HFFc6 (cell line): ENCODE results near the gene UBXN11. TPM values are rescaled to one million over a fixed set of nuclear protein-coding genes. Genes with fewer than 3 reads are reported as not detected.

Experiments used
- DNase-seq: peaks from one replicate; pipeline ENCODE4 v3.0.0-alpha.2; 2018
- H3K27ac Mint-ChIP-seq: 2 replicates; pipeline ENCODE4 v1.8.0; 2020; ENCODE audit warnings: mild to moderate bottlenecking, mixed read lengths
- H3K27me3 Mint-ChIP-seq: 2 replicates; pipeline ENCODE4 v1.8.0; 2021; ENCODE audit warnings: mild to moderate bottlenecking, moderate library complexity, mixed read lengths; ENCODE audit not compliant: insufficient read depth
- H3K36me3 Mint-ChIP-seq: 2 replicates; pipeline ENCODE4 v1.8.0; 2021; ENCODE audit warnings: low read depth, mixed read lengths
- H3K4me1 Mint-ChIP-seq: 2 replicates; pipeline ENCODE4 v1.8.0; 2020; ENCODE audit warnings: low read depth, mixed read lengths
- H3K4me3 Mint-ChIP-seq: 2 replicates; pipeline ENCODE4 v1.8.0; 2020; ENCODE audit warnings: mild to moderate bottlenecking, moderate library complexity, mixed read lengths
- H3K9me3 Mint-ChIP-seq: 2 replicates; pipeline ENCODE4 v1.8.0; 2020; ENCODE audit warnings: mild to moderate bottlenecking, mixed read lengths
- CTCF ChIP-seq: fragments of 200-600 bp; sonication (generic); IDR thresholded peaks from 2 replicates; pipeline ENCODE4 v1.5.0; 2021; ENCODE audit warnings: antibody characterized with exemption, mild to moderate bottlenecking
- total RNA-seq, 6 experiments: library from RNA; stranded (reverse); fragmentation: NEBNext Ultra II Directional; extraction: Animal tissue kit (Norgen Biotek cat#: 25700); gene quantifications; 2 replicates in 1 of 6; 3 replicates in 5 of 6; pipeline ENCODE4 v1.2.3, GENCODE V29; 2021

Gene UBXN11
- total RNA-seq, 6 experiments from 2014 or later = 9.5 to 11.9 (median 10.5) TPM

- Mint-ChIP-seq H3K4me1 (peaks cover 51% of the 10 kb centered on the region), H3K9me3 (no peaks in the 10 kb centered on the region), H3K36me3 (no peaks in the 10 kb centered on the region; the same call in 1 of the 2 replicates), H3K4me3 (no peak overlapping the region), H3K27me3 (peaks cover 2% of the 10 kb centered on the region), H3K27ac (no peak overlapping the region)
- TF ChIP-seq CTCF = no peak
- DNase-seq = no peak
These were observed 18.6 kb downstream of the UBXN11 start for GRCh38 chr1:26287811-26288210.

GRCh38 chr1:26287033-26287711 is 19.3 kb downstream of the UBXN11 start:
- no peaks in the 10 kb centered on the region for H3K9me3 Mint-ChIP-seq
- H3K27ac Mint-ChIP-seq = peak overlapping the region; percentile 13
- H3K36me3 Mint-ChIP-seq = no peaks in the 10 kb centered on the region; the same call in 1 of the 2 replicates
- H3K4me3 Mint-ChIP-seq = no peak overlapping the region
- peaks cover 57% of the 10 kb centered on the region for H3K4me1 Mint-ChIP-seq
- no peak for DNase-seq
- TF ChIP-seq CTCF = no peak
- peaks cover 2% of the 10 kb centered on the region for H3K27me3 Mint-ChIP-seq

DNA sequence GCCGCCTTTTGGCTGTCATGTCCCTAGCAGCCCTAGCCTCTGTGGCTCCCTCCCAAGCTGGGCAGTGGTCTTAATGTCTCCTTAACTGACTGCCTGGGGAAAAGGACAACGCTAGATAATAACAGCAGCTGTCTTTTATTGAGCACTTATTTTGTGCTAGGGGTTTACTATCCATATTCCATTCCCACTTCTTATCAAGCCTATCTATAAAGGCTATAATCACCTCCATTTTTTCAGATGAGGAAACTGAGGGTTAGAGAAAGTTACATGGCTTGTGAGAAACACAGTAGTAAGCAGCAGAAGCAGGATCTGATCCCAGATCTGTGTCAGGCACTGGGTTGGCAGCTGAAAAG is 20.4 kb downstream of the UBXN11 start:
- H3K4me3 Mint-ChIP-seq = no peak overlapping the region
- no peaks in the 10 kb centered on the region for H3K9me3 Mint-ChIP-seq

DNA sequence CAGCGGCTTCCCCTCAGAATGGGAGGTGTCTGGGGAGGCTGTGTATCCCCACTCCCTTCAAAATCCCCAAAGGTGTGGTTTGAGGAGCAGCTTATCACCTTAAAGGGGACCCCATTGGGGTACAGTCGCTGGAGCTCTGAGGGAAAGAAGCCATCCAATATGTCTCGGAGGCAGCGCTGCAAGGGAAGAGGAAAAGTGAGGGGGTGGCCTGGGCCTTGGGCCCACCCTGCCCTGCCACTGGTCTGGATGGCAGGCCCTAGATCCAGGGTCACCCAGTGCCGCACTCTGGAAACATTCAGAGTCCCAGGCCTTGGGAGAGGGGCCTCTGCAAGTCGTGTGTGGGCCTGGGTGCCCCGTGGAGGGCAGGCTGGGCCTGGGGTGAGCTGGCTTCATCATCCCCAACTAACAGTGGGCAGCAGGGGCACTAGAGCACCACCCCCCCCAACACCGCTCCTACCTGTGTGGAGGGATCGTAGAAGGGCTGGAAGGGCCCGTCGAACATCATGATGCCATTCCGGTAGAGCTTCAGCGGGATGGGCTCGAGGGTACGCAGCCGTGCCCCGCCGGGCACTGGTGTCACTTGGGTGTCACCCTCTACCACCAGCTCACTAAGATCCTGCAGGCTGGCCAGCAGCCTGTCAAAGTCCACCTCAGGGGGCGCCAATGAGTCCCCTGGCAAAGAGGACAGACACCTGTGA is 20.9 kb downstream of the UBXN11 start:
- peak; percentile 68 for TF ChIP-seq CTCF
- DNase-seq = no peak
- no peaks in the 10 kb centered on the region for H3K9me3 Mint-ChIP-seq
- H3K4me1 Mint-ChIP-seq = peaks cover 73% of the 10 kb centered on the region
- H3K27ac Mint-ChIP-seq = peak overlapping the region; percentile 97
- peaks cover 4% of the 10 kb centered on the region for H3K27me3 Mint-ChIP-seq
- H3K4me3 Mint-ChIP-seq = no peak overlapping the region
- peaks cover 13% of the 10 kb centered on the region for H3K36me3 Mint-ChIP-seq

More for the DNA sequence above, 20.4 kb downstream of the UBXN11 start:
- Mint-ChIP-seq H3K4me1 (peaks cover 69% of the 10 kb centered on the region), H3K36me3 (peaks cover 8% of the 10 kb centered on the region), H3K27ac (no peak overlapping the region; the same call in 1 of the 2 replicates), H3K27me3 (peaks cover 3% of the 10 kb centered on the region)
- no peak for DNase-seq
- no peak; the same call in 1 of the 2 replicates for TF ChIP-seq CTCF

DNA sequence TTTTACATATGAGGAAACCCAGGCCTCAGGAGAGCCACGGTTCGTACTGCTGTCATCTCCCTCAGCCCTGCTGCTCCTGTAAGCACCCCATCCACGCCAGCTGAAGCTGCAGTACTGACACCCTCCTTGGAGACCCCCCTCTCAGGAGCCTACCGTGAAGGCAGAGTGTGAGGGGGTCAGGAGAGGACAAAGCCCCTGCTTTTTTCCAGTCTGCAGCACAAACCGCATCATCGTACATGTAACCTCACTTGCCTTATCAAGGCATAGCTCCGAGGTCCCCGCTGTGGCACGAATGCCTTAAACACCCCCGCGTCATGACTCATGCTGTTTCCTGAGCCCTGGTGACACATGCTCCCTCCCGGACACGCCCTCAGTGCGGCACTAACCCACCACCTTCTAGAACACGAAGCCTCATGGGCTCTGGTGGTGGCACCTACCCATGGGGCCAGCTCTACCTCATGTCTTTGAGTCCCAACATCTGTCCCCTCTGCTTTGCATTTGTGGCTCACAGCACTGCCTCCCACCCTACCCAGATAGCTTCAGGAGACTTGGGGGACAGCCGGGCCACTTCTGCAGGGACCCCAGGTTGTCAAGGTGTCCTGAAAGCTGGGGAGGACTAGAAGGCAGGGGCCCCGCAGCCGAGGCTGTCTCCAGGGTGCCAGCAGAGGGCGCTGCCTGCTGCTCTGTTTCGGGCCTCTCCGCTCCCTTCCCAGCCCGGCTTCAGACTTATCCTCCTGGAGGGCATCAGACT is 21.7 kb downstream of the UBXN11 start:
- Mint-ChIP-seq H3K4me3 (peak overlapping the region; percentile 80), H3K27ac (peak overlapping the region; percentile 97), H3K4me1 (peaks cover 73% of the 10 kb centered on the region), H3K27me3 (peaks cover 2% of the 10 kb centered on the region), H3K9me3 (no peaks in the 10 kb centered on the region), H3K36me3 (peaks cover 15% of the 10 kb centered on the region)
- peak; percentile 81 for TF ChIP-seq CTCF
- DNase-seq = peak; percentile 92
